Measurements from ENCODE around the gene PTBP3.

DNA sequence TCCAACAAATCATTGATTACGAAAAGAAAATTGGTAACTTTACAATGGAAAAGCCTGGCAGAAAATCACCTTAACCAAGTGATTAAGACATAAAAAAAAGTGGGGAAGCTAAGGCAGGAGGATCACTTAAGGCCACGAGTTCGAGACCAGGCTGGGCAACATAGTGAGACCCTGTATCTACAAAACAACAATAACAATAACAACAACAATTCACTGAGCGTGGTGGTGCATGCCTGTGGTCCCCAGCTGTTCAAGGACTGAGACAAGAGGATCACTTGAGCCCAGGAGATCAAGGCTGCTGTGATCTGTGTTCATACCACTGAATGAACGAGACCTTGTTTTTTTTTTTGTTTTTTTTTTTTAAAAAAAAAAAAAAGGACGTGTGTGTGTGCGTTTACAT, 21.3 kb downstream of the PTBP3 start:
- TF ChIP-seq CTCF (IDR thresholded peaks at IDR 0.05): no peak
- TF ChIP-seq POLR2AphosphoS5 (IDR thresholded peaks at IDR 0.05; ENCODE audit: insufficient read depth in 1 of 2, low read depth in 1 of 2): no peak

Measured in vagina (tissue), 2 donors.